GM12878 (cell line): ENCODE measurements around the gene SRGAP1. TPM values are rescaled to one million over a fixed set of nuclear protein-coding genes. Genes with fewer than 3 reads are reported as not detected.

Experiments
- ATAC-seq: fragments of 200-7000 bp; cut with Tn5 transposase; 3 replicates; pipeline ENCODE4 v1.9.1; 2020; ENCODE audit warnings: mild to moderate bottlenecking, moderate library complexity
- BruUV-seq: library from RNA; stranded (reverse); fragments of 400-500 nt; replicated peaks from 2 replicates; lab custom pipeline; 2021; lab: Mats Ljungman, UMichigan
- CTCF ChIA-PET: fragments of 300-600 bp; sonication (Branson Sonifier 250); formaldehyde crosslinking; extraction: SDS; loops from one replicate; lab custom pipeline; 2021; ENCODE audit warnings: inconsistent platforms; lab: Yijun Ruan, JAX
- POLR2A ChIA-PET: fragments of 350-600 bp; formaldehyde crosslinking; extraction: SDS; loops from one replicate; lab custom pipeline; 2021; ENCODE audit warnings: inconsistent platforms; lab: Charles Lee
- RAD21 ChIA-PET: fragments of 300-600 bp; sonication (Branson Sonifier 250); formaldehyde crosslinking; loops from one replicate; lab custom pipeline; 2023; ENCODE audit warnings: antibody characterized with exemption; ENCODE audit not compliant: unreplicated experiment; lab: Charles Lee
- SMC1A ChIA-PET: fragments of 300-600 bp; sonication (Branson Sonifier 250); formaldehyde crosslinking; loops from one replicate; lab custom pipeline; 2023; ENCODE audit not compliant: unreplicated experiment, uncharacterized antibody; lab: Charles Lee
- DNase-seq: peaks from one replicate; pipeline ENCODE4 v3.0.0-alpha.2; 2011; ENCODE audit warnings: low read depth, low spot score
- FAIRE-seq: peaks from 3 replicates; lab custom pipeline; 2011; peaks lifted over from hg19 to GRCh38; lab: Jason Lieb, UNC
- H2AFZ ChIP-seq: 2 replicates; pipeline ENCODE4 v1.6.0; 2011; ENCODE audit warnings: low read depth, low read length, control low read depth; ENCODE audit not compliant: control insufficient read depth
- H3K27ac ChIP-seq: 2 replicates; pipeline ENCODE4 v1.5.1; 2011; ENCODE audit warnings: control low read depth; ENCODE audit not compliant: control insufficient read depth, insufficient read depth
- H3K27me3 ChIP-seq, 2 experiments: replicated peaks in 1 of 2; 2 replicates each; pipeline versions ENCODE4 v1.6.0 to v1.6.1; 2011; ENCODE audit warnings: low read length in 1 of 2; ENCODE audit not compliant: control insufficient read depth in 2 of 2, insufficient read depth in 2 of 2
- H3K36me3 ChIP-seq, 2 experiments: 2 replicates each; pipeline ENCODE4 v1.5.1; 2011; ENCODE audit warnings: low read length in 1 of 2; ENCODE audit not compliant: control insufficient read depth in 2 of 2, insufficient read depth in 2 of 2
- H3K4me1 ChIP-seq: 2 replicates; pipeline ENCODE4 v1.6.1; 2011; ENCODE audit warnings: mild to moderate bottlenecking, low read length, moderate library complexity, mixed read lengths; ENCODE audit not compliant: control insufficient read depth, insufficient read depth
- H3K4me2 ChIP-seq: 2 replicates; pipeline ENCODE4 v1.6.0; 2011; ENCODE audit warnings: control low read depth; ENCODE audit not compliant: control insufficient read depth, insufficient read depth
- H3K4me3 ChIP-seq: fragments of 200-600 bp; sonication (generic); 2 replicates; pipeline ENCODE4 v1.5.1; 2016
- H3K79me2 ChIP-seq: 2 replicates; pipeline ENCODE4 v1.6.0; 2011; ENCODE audit warnings: low read length; ENCODE audit not compliant: control insufficient read depth, insufficient read depth
- H3K9ac ChIP-seq: 2 replicates; pipeline ENCODE4 v1.8.0; 2011; ENCODE audit warnings: low read length, control low read depth, mixed read lengths; ENCODE audit not compliant: control insufficient read depth, insufficient read depth
- H3K9me3 ChIP-seq: replicated peaks from 3 replicates; pipeline ENCODE4 v1.5.1; 2011; ENCODE audit warnings: mild to moderate bottlenecking, low read length; ENCODE audit not compliant: control insufficient read depth, insufficient read depth
- H4K20me1 ChIP-seq: 2 replicates; pipeline ENCODE4 v1.6.0; 2011; ENCODE audit not compliant: control insufficient read depth, insufficient read depth
- BMI1 ChIP-seq: fragments of 450-650 bp; IDR thresholded peaks from 2 replicates; pipeline ENCODE4 v1.6.1; 2016; ENCODE audit warnings: mild to moderate bottlenecking, moderate library complexity, borderline replicate concordance
- CTCF ChIP-seq, 3 experiments: IDR thresholded peaks in 2 of 3; conservative IDR thresholded peaks in 1 of 3; 2 replicates each; pipeline ENCODE4 v1.5.1; 2011; ENCODE audit warnings: low read depth in 3 of 3, low read length in 3 of 3, mild to moderate bottlenecking in 3 of 3, control low read depth in 2 of 3, moderate library complexity in 2 of 3, inconsistent platforms in 1 of 3, mixed read lengths in 1 of 3; ENCODE audit not compliant: control insufficient read depth in 2 of 3, insufficient read depth in 1 of 3; ENCODE audit errors: extremely low read depth in 1 of 3
- EP300 ChIP-seq, 2 experiments: fragments of 150-350 bp in 1 of 2; IDR thresholded peaks; 2 replicates each; pipeline ENCODE4 v1.6.1; 2011 to 2012; ENCODE audit warnings: low read depth in 2 of 2, low read length in 2 of 2, borderline replicate concordance in 1 of 2, improper control_type of control experiment in 1 of 2, inconsistent platforms in 1 of 2; ENCODE audit not compliant: control insufficient read depth in 1 of 2
- HDAC6 ChIP-seq: fragments of 200-600 bp; sonication (generic); IDR thresholded peaks from one replicate; pipeline ENCODE4 v1.8.0; 2017; ENCODE audit warnings: antibody characterized with exemption; ENCODE audit not compliant: unreplicated experiment
- NFXL1 ChIP-seq: fragments of 450-650 bp; IDR thresholded peaks from 2 replicates; pipeline ENCODE4 v1.6.1; 2017; ENCODE audit warnings: antibody characterized with exemption, mild to moderate bottlenecking, borderline replicate concordance
- ZZZ3 ChIP-seq: IDR thresholded peaks from 2 replicates; pipeline ENCODE4 v1.6.1; 2011; ENCODE audit warnings: low read depth; ENCODE audit not compliant: control insufficient read depth, insufficient read length
- WGBS: methylation state at CpG from one replicate; pipeline ENCODE4 v1.1.6; 2016; ENCODE audit warnings: low lambda C conversion rate; ENCODE audit not compliant: insufficient replicate concordance, insufficient coverage; ENCODE audit errors: missing lambda C conversion rate; 5-methylcytosine and 5-hydroxymethylcytosine counted together
- in situ Hi-C: fragments of 300-500 bp; cut with MboI; formaldehyde crosslinking; loops from 9 replicates; pipeline ENCODE4 v1.14.3; 2018; ENCODE audit warnings: mixed read lengths
- intact Hi-C: fragments of 100-400 bp; cut with micrococcal nuclease; formaldehyde crosslinking; loops from one replicate; pipeline ENCODE4 v1.14.2; 2022; ENCODE audit not compliant: unreplicated experiment
- polyA plus RNA-seq, 11 experiments: library from polyadenylated mRNA; depleted of rRNA in 4 of 11; unstranded in 6 of 11; stranded (reverse) in 5 of 11; fragments of >200 nt; fragmentation: Nextera tagmentation in 4 of 11; fragmentation: Illumina TruSeq in 1 of 11; extraction: Ambion mirVana in 4 of 11; extraction: Trizol in 1 of 11; gene quantifications; 1 replicate in 1 of 11; 2 replicates in 10 of 11; pipeline versions ENCODE4 v1.2.1 to v1.2.3, GENCODE V29; 2011 to 2016; ENCODE audit warnings: inconsistent platforms in 2 of 11, missing spikeins in 2 of 11, low read depth in 1 of 11
- total RNA-seq, 4 experiments: library from RNA; depleted of rRNA in 3 of 4; stranded (reverse); fragments of >200 nt in 3 of 4; fragmentation: Illumina TruSeq in 1 of 4; extraction: Trizol in 1 of 4; gene quantifications; 2 replicates each; pipeline versions ENCODE4 v1.2.1 to v1.2.3, GENCODE V29; 2013 to 2021
- TF ChIP-seq, protein P1 (sequence below): IDR thresholded peaks from 2 replicates; pipeline ENCODE4 v1.6.1; 2012; ENCODE audit warnings: low read depth, low read length, improper control_type of control experiment
- TF ChIP-seq, protein P2 (sequence below): fragments of 450-650 bp; IDR thresholded peaks from 2 replicates; pipeline ENCODE4 v1.6.1; 2016; ENCODE audit warnings: mild to moderate bottlenecking

SRGAP1 gene
- total and polyA plus RNA-seq, 10 of the 15 experiments (the other 5 are each of a cell fraction or from before 2014, with no cell fraction given) = 0.16 to 0.85 (median 0.46) TPM

DNA sequence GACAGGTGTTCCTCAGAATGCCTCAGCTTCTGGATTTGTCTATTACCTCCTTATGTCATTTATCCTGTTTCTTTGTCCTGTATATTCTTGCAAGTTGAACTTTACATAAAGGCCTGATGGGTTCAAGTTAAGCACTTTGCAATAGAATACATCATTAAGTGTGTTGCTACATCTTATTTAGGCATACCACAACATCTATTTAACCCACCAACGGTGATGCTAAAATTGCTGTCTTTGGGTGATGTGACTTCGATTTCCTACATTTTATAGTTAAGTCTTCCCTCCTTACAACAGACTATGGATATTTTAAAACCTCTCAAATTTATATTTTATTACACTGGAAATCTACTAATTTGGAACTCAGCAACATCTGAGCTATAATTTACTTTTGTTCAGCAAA lies 206.6 kb downstream of the SRGAP1 start:
- H2AFZ ChIP-seq = no peak overlapping the region
- WGBS = 0% methylated on average over 2 of the region's 2 CpGs
- no peaks in the 10 kb centered on the region for H3K27me3 ChIP-seq
- no peaks in the 10 kb centered on the region for H3K36me3 ChIP-seq
- TF ChIP-seq, protein P1, sequence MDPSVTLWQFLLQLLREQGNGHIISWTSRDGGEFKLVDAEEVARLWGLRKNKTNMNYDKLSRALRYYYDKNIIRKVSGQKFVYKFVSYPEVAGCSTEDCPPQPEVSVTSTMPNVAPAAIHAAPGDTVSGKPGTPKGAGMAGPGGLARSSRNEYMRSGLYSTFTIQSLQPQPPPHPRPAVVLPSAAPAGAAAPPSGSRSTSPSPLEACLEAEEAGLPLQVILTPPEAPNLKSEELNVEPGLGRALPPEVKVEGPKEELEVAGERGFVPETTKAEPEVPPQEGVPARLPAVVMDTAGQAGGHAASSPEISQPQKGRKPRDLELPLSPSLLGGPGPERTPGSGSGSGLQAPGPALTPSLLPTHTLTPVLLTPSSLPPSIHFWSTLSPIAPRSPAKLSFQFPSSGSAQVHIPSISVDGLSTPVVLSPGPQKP = no peak
- TF ChIP-seq, protein P2, sequence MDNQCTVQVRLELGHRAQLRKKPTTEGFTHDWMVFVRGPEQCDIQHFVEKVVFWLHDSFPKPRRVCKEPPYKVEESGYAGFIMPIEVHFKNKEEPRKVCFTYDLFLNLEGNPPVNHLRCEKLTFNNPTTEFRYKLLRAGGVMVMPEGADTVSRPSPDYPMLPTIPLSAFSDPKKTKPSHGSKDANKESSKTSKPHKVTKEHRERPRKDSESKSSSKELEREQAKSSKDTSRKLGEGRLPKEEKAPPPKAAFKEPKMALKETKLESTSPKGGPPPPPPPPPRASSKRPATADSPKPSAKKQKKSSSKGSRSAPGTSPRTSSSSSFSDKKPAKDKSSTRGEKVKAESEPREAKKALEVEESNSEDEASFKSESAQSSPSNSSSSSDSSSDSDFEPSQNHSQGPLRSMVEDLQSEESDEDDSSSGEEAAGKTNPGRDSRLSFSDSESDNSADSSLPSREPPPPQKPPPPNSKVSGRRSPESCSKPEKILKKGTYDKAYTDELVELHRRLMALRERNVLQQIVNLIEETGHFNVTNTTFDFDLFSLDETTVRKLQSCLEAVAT = no peak
- TF ChIP-seq ZZZ3 (no peak), HDAC6 (no peak), NFXL1 (no peak), CTCF (IDR thresholded peaks at IDR 0.05 in 2 of 3, conservative IDR thresholded peaks at IDR 0.05 in 1 of 3; ENCODE audit: control insufficient read depth in 2 of 3, extremely low read depth in 1 of 3, insufficient read depth in 1 of 3, low read depth in 3 of 3, low read length in 3 of 3) (no peak), EP300 (IDR thresholded peaks at IDR 0.05; ENCODE audit: borderline replicate concordance in 1 of 2, control insufficient read depth in 1 of 2, low read depth in 2 of 2, low read length in 2 of 2) (no peak), BMI1 (no peak)
- no peak overlapping the region for H3K27ac ChIP-seq
- H3K4me2 ChIP-seq = no peak overlapping the region
- H3K9me3 ChIP-seq = no peaks in the 10 kb centered on the region
- ChIA-PET SMC1A (no interaction called here), CTCF (no interaction called here), RAD21 (no interaction called here), POLR2A (no interaction called here)
- FAIRE-seq (no peak), DNase-seq (no peak), ATAC-seq (no peak)
- no peaks in the 10 kb centered on the region for H4K20me1 ChIP-seq
- no TSS peak for BruUV-seq
- in situ Hi-C loops = no loop called here
- H3K9ac ChIP-seq = no peak overlapping the region
- H3K4me1 ChIP-seq = no peaks in the 10 kb centered on the region
- intact Hi-C loops = no loop called here
- H3K4me3 ChIP-seq = no peak overlapping the region
- H3K79me2 ChIP-seq = no peaks in the 10 kb centered on the region
